HG03159 (cell line): ENCODE data around the gene RLN3.
A peak's percentile ranks its signal among the peaks of the same experiment; 100 is the strongest.

Experiments used
- ATAC-seq: cut with Tn5 transposase; IDR thresholded peaks from one replicate; pipeline ENCODE4 v1.9.1; 2021; ENCODE audit warnings: mild to moderate bottlenecking, moderate library complexity; ENCODE audit not compliant: unreplicated experiment

Gene RLN3

DNA sequence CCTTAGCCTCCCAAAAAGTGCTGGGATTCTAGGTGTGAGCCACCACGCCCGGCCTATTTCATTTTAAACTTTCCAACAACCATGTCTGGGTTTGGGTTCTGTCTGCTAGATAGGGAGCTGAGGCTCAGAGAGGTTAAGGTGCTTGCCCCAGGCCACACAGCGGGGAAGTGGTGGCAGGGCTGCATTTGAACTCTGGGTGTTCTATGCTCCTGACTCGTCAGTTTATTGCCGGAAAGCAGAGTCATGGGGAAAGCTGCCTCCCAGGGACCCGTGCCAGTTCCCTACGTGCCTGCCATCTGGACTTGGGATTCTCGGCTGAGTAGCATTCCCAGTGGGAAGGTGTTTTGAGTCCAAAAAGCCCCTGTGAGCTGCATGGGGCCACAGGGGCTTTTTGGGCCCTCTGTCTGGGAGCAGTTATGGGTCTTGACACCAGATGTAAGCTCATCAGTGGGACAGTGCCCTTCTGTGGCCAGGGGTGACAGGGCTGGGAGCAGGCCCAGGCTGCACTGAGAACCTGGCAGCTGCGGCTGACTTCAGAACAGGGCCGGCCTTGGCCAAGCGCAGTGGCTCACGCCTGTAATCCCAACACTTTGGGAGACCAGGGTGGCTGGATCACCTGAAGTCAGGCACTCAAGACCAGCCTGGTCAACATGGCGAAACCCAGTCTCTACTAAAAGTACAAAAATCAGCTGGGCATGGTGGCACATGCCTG is 32.8 kb upstream of the RLN3 start:
- ATAC-seq: no peak

GRCh38 chr19:13995878-13996765 is 31.8 kb upstream of the RLN3 start:
- ATAC-seq: no peak

- ATAC-seq: no peak
Measured at GRCh38 chr19:13996928-13997630, 30.9 kb upstream of the RLN3 start.

- ATAC-seq: no peak
Measured at GRCh38 chr19:13997631-13997962, 30.4 kb upstream of the RLN3 start.

- no peak for ATAC-seq
Measured at GRCh38 chr19:13998426-13998825, 29.5 kb upstream of the RLN3 start.

DNA sequence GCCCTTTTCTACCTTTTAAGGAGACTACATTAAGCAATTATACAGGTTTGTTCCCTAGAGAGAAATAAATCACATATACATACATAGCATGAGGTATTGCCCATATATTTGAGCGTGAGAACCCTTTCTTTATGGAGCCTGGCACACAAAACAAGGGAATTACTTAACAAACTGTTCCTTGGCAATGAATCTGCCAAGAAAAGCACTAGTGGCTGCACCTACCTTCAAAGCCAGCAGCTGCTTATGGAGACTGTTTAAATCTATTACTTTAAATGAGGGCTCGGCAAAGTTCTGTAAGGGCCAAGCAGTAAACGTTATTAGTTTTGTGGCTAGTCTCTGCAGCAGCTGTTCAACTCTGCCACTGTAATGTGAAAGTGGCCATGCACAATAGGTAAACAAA is 28.9 kb upstream of the RLN3 start:
- no peak for ATAC-seq

DNA sequence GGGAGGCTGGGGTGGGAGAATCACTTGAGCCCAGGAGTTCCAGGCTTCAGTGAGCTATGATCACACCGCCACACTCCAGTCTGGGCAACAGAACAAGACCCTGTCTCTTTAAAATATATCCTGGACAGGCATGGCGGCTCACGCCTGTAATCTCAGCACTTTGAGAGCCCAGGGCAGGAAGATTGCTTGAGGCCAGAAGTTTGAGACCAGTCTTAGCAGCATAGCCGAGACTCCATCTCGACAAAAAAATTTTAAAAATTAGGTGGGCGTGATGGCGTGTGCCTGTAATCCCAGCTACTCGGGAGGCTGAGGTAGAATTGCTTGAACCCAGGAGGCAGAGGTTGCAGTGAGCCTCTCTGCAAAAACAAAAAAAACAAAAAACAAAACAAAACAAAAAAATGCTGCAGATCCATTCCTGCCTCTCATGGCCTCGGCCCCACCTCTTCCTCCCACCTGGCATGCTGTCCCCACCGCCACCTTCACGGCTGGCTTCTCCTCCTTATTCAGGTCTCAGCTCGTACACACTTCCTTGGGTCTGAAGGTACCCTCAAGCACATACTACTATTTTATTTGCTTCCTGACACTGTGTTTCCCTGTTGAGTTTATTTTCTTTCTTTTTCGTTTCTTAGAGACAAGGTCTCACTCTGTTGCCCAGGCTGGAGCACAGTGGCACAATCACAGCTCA is 27.1 kb upstream of the RLN3 start:
- no peak for ATAC-seq

DNA sequence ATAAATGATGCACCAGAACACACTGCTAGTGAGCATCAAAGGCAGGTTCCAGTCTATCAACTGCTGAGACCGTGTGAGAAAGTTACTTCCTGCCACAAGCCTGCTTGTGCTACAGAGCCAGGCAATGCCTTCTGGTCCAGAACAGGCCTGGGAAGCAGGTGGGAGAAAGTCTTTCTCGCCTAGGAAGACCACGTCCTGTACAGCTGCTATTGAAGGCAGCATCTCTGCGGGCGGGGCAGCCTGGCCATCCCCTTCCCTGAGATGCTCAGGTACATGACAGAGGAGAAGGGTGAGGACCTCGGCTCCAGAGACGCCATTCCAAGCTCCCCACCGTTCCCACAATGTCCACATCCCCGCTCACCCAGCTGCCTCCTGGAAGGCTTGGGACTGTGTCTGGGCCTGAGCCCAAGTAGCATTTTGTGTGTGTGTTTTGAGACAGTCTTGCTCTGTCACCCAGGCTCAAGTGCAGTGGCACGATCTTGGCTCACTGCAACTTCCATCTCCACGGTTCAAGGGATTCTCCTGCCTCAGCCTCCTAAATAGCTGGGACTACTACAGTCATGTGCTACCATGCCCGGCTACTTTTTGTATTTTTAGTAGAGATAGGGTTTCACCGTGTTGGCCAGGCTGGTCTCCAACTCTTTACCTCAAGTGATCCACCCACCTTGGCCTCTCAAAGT is 25.2 kb upstream of the RLN3 start:
- no peak for ATAC-seq

GRCh38 chr19:14003251-14004055 is 24.5 kb upstream of the RLN3 start:
- ATAC-seq: no peak

- ATAC-seq: no peak
Measured at GRCh38 chr19:14004619-14005348, 23.2 kb upstream of the RLN3 start.

- peak; percentile 25 for ATAC-seq
Measured at GRCh38 chr19:14005349-14006084, 22.4 kb upstream of the RLN3 start.

GRCh38 chr19:14006085-14006765 is 21.7 kb upstream of the RLN3 start, which contains the start of gene RFX1:
RFX1 (minus strand) TSS chr19:14006320; CDS start chr19:13993843, 12,477 bp downstream.
- ATAC-seq: peak; percentile 77

DNA sequence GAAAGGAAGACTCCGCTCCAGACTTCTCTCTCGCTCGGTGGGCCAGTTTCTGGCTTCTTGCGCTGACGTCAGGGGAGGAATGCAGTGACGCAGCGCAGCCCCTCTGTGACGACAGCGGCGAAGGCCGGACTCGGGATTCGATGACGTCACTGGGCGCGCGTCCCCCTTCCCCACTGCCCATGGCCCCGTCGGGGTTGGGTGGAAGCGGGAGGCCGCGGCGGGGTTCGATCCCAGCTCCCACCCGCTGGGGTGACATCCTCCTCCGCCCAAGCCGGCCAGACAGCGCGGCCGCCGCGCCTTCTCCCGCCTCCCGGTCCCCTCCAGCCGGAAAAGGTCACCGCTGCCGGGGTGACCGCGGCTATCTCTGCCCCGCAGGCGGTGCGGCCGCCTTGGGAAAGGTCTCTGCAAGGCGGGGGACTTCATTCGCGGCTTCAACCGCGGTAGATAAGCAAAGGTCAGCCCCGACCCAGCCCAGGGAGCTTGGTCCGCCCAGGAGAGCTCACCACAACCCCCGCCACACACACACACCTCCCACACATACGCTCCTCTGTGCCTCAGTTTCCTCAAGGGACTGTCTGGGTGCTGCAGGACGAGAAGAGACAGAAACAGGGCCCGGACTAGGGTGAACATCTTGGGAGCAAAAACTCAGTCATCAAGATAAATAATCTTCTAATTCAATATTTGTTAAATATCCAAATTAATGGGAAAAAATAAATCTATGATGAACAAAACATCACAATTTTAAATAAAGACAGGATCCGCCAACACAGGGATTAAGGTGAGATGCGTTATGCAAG is 21.0 kb upstream of the RLN3 start:
- peak; percentile 31 for ATAC-seq

GRCh38 chr19:14012378-14012915 is 15.5 kb upstream of the RLN3 start:
- ATAC-seq: no peak

DNA sequence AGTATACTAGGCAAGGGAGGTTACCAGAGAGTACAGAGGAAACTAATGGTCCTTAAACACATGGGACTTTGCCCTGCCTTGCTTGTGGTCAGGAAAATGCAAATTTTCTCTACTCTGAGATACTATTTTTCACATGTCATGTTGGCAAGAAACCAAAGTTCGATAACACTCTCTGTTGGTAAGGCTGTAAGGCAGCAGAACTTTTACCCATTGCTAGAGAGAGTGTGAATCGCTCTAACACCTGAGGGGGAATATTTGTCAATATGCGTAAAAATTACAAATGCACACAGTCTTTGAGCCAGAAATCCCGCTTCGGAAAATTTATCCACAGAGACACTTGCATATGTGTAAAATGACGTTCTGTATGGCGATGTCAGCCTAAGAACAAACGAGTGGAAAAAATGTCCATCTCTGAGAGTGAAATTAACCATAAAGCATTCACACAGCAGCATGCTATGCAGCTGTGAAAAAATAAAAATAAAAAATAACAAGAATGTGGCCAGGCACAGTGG is 12.4 kb upstream of the RLN3 start:
- peak; percentile 67 for ATAC-seq

- ATAC-seq: no peak
Measured at GRCh38 chr19:14019100-14019499, 8.8 kb upstream of the RLN3 start.
